ENCODE measurements around the gene EQTN.

- no peak for TF ChIP-seq RFX5 (IDR thresholded peaks at IDR 0.05)
- no peak for TF ChIP-seq MYC (IDR thresholded peaks at IDR 0.05; ENCODE audit: borderline replicate concordance, low read length)
- TF ChIP-seq FOXS1 (CRISPR knock-in tag; IDR thresholded peaks at IDR 0.05) = no peak
- TF ChIP-seq CTCF (IDR thresholded peaks at IDR 0.05) = no peak
- no peak for TF ChIP-seq ZNF302 (CRISPR knock-in tag; IDR thresholded peaks at IDR 0.05)
- no peak for TF ChIP-seq CHD2 (IDR thresholded peaks at IDR 0.05; ENCODE audit: low read length, partially characterized antibody)
- TF ChIP-seq HOXA7 (CRISPR knock-in tag; IDR thresholded peaks at IDR 0.05) = no peak
- no peak for TF ChIP-seq FOSL2 (IDR thresholded peaks at IDR 0.05)
- no peak for TF ChIP-seq FOSL2 (CRISPR knock-in tag; IDR thresholded peaks at IDR 0.05)
- TF ChIP-seq POLR2A (IDR thresholded peaks at IDR 0.05; ENCODE audit: low read length) = no peak
- no peak for TF ChIP-seq CHD4 (IDR thresholded peaks at IDR 0.05; ENCODE audit: borderline replicate concordance)
These were observed 16.1 kb downstream of the EQTN start for GRCh38 chr9:27280860-27281259.

All from A549 (cell line).